ENCODE data around the gene GOLGA6C.
"Not testable (repeated sequence)": the region's sequence is repeated elsewhere in the genome, so short reads cannot be mapped to it uniquely, and the experiment has no call there.

GOLGA6C gene

DNA sequence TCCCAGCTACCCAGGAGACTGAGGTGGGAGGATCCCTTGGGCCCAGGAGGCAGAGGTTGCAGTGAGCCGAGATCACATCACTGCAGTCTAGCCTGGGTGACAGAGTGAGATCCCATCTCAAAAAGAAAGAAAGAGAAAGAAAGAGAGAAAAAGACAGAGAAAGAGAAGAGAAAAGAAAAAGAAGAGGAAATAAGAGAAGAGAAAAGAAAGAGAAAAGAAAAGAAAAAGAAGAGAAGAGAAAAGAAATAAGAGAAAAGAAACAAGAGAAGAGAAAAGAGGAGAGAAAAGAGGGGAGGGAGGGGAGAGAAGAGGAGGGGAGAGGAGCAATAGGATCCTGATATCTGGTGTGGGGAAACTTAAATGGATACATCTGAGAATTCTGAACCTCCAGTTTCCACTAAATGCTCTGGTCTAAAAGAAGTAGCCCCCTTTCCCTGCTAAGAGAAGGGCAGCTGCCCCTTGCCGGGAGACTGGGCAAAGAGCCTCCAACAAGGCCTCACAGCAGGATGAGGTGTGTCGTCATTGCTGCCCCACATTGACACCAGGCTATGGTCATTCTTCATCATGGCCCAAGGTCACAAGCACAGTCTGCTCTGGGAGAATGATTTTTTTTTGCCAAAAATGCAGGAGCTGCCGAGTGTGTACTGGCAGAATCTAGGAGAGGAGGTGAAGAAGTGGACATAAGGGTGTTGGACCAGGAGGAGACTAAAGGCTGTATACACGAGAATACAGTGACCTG is 56.6 kb downstream of the GOLGA6C start:
- no peak for DNase-seq (ENCODE audit: low read depth)

GRCh38 chr15:75319231-75319897 is 61.2 kb downstream of the GOLGA6C start:
- not testable (repeated sequence) for DNase-seq (ENCODE audit: low read depth)

All from stromal cell of bone marrow (primary cell).